Adipocyte (in vitro differentiated cells): ENCODE results near the gene NRCAM.
"Not testable (repeated sequence)": the region's sequence is repeated elsewhere in the genome, so short reads cannot be mapped to it uniquely, and the experiment has no call there.

ENCODE experiments used
- DNase-seq: peaks from one replicate; pipeline ENCODE4 v3.0.0-alpha.2; 2015; ENCODE audit warnings: low read depth
- H3K27me3 ChIP-seq: replicated peaks from 2 replicates; pipeline ENCODE4 v1.7.0; 2013; ENCODE audit warnings: mild to moderate bottlenecking, low read length, moderate library complexity; ENCODE audit not compliant: control insufficient read depth, insufficient read depth
- H3K36me3 ChIP-seq: 2 replicates; pipeline ENCODE4 v1.7.0; 2013; ENCODE audit warnings: low read length, mild to moderate bottlenecking, moderate library complexity; ENCODE audit not compliant: control insufficient read depth, insufficient read depth, severe bottlenecking
- H3K4me1 ChIP-seq: 2 replicates; pipeline ENCODE4 v1.7.0; 2013; ENCODE audit warnings: mild to moderate bottlenecking, low read length, moderate library complexity; ENCODE audit not compliant: control insufficient read depth, insufficient read depth
- H3K4me3 ChIP-seq: 2 replicates; pipeline ENCODE4 v1.7.0; 2013; ENCODE audit warnings: mild to moderate bottlenecking, low read length, moderate library complexity
- H3K9ac ChIP-seq: 2 replicates; pipeline ENCODE4 v1.7.0; 2013; ENCODE audit warnings: mild to moderate bottlenecking, low read length, moderate library complexity
- H3K9me3 ChIP-seq: 2 replicates; pipeline ENCODE4 v1.7.0; 2013; ENCODE audit warnings: mild to moderate bottlenecking, low read length, moderate library complexity; ENCODE audit not compliant: control insufficient read depth

NRCAM gene

GRCh38 chr7:108285778-108286177, 170.5 kb downstream of the NRCAM start:
- Histone ChIP-seq H3K27me3 (no peaks in the 10 kb centered on the region), H3K9ac (no peak overlapping the region), H3K4me1 (peaks cover 22% of the 10 kb centered on the region), H3K4me3 (no peak overlapping the region), H3K36me3 (no peaks in the 10 kb centered on the region), H3K9me3 (no peaks in the 10 kb centered on the region)
- no peak for DNase-seq

GRCh38 chr7:108285003-108285368, 171.2 kb downstream of the NRCAM start:
- Histone ChIP-seq H3K27me3 (no peaks in the 10 kb centered on the region), H3K4me1 (peaks cover 19% of the 10 kb centered on the region), H3K36me3 (no peaks in the 10 kb centered on the region), H3K4me3 (no peak overlapping the region), H3K9ac (no peak overlapping the region), H3K9me3 (no peaks in the 10 kb centered on the region)
- no peak for DNase-seq

- Histone ChIP-seq H3K4me1 (peaks cover 21% of the 10 kb centered on the region), H3K9ac (no peak overlapping the region), H3K27me3 (no peaks in the 10 kb centered on the region), H3K36me3 (no peaks in the 10 kb centered on the region), H3K9me3 (no peaks in the 10 kb centered on the region), H3K4me3 (no peak overlapping the region)
- no peak for DNase-seq
Measured at GRCh38 chr7:108284349-108285002, 171.8 kb downstream of the NRCAM start.

GRCh38 chr7:108283252-108283651, 173.0 kb downstream of the NRCAM start:
- no peak overlapping the region for H3K9ac ChIP-seq
- H3K4me3 ChIP-seq: no peak overlapping the region
- no peaks in the 10 kb centered on the region for H3K36me3 ChIP-seq
- DNase-seq: no peak
- H3K27me3 ChIP-seq: no peaks in the 10 kb centered on the region
- H3K4me1 ChIP-seq: peaks cover 21% of the 10 kb centered on the region
- no peaks in the 10 kb centered on the region for H3K9me3 ChIP-seq

GRCh38 chr7:108282427-108282996, 173.7 kb downstream of the NRCAM start:
- Histone ChIP-seq H3K9ac (no peak overlapping the region), H3K27me3 (no peaks in the 10 kb centered on the region), H3K4me1 (peaks cover 21% of the 10 kb centered on the region), H3K36me3 (no peaks in the 10 kb centered on the region), H3K9me3 (no peaks in the 10 kb centered on the region), H3K4me3 (no peak overlapping the region)
- no peak for DNase-seq

- Histone ChIP-seq H3K4me3 (no peak overlapping the region), H3K36me3 (no peaks in the 10 kb centered on the region), H3K4me1 (peaks cover 20% of the 10 kb centered on the region), H3K9ac (no peak overlapping the region), H3K9me3 (no peaks in the 10 kb centered on the region), H3K27me3 (no peaks in the 10 kb centered on the region)
- no peak for DNase-seq
Measured at GRCh38 chr7:108280136-108280535, 176.1 kb downstream of the NRCAM start.

- peaks cover 18% of the 10 kb centered on the region for H3K4me1 ChIP-seq
- no peak overlapping the region for H3K4me3 ChIP-seq
- DNase-seq: no peak
- no peaks in the 10 kb centered on the region for H3K36me3 ChIP-seq
- H3K27me3 ChIP-seq: no peaks in the 10 kb centered on the region
- no peaks in the 10 kb centered on the region for H3K9me3 ChIP-seq
- no peak overlapping the region for H3K9ac ChIP-seq
Measured at GRCh38 chr7:108278776-108279175, 177.5 kb downstream of the NRCAM start.

- Histone ChIP-seq H3K9me3 (no peaks in the 10 kb centered on the region), H3K4me3 (no peak overlapping the region), H3K9ac (no peak overlapping the region), H3K4me1 (peaks cover 16% of the 10 kb centered on the region), H3K27me3 (no peaks in the 10 kb centered on the region), H3K36me3 (no peaks in the 10 kb centered on the region)
- DNase-seq: no peak
Measured at GRCh38 chr7:108278281-108278680, 178.0 kb downstream of the NRCAM start.

- DNase-seq: not testable (repeated sequence)
Measured at GRCh38 chr7:108274447-108274846, 181.8 kb downstream of the NRCAM start.

GRCh38 chr7:108272891-108273290, 183.3 kb downstream of the NRCAM start:
- DNase-seq, H3K9me3 ChIP-seq, H3K9ac ChIP-seq, H3K27me3 ChIP-seq, H3K4me1 ChIP-seq, H3K4me3 ChIP-seq, H3K36me3 ChIP-seq: not testable (repeated sequence)

More at GRCh38 chr7:108274447-108274846, 181.8 kb downstream of the NRCAM start:
- not testable (repeated sequence) for H3K9ac ChIP-seq, H3K4me3 ChIP-seq, H3K27me3 ChIP-seq, H3K9me3 ChIP-seq, H3K36me3 ChIP-seq, H3K4me1 ChIP-seq

- no peaks in the 10 kb centered on the region for H3K27me3 ChIP-seq
- no peak for DNase-seq
Measured at GRCh38 chr7:108270385-108271015, 185.7 kb downstream of the NRCAM start.

More at GRCh38 chr7:108270385-108271015, 185.7 kb downstream of the NRCAM start:
- no peak overlapping the region for H3K9ac ChIP-seq
- H3K4me1 ChIP-seq: peaks cover 26% of the 10 kb centered on the region
- H3K36me3 ChIP-seq: peaks cover 3% of the 10 kb centered on the region
- H3K9me3 ChIP-seq: no peaks in the 10 kb centered on the region
- H3K4me3 ChIP-seq: no peak overlapping the region
